Measurements from ENCODE around the gene ANXA9.

Gene ANXA9

GRCh38 chr1:150999926-151000325, 17.8 kb downstream of the ANXA9 start:
- Histone ChIP-seq H2AFZ (ENCODE audit: low read length) (no peak overlapping the region), H3K4me1 (ENCODE audit: insufficient read depth, low read length, severe bottlenecking) (peaks cover 10% of the 10 kb centered on the region), H3K9ac (ENCODE audit: low read length) (no peak overlapping the region), H3K36me3 (ENCODE audit: insufficient read depth, low read length) (no peaks in the 10 kb centered on the region; the same call in 1 of the 2 replicates), H3K9me3 (ENCODE audit: low read length) (no peaks in the 10 kb centered on the region), H3K79me2 (ENCODE audit: insufficient read depth, low read length) (no peaks in the 10 kb centered on the region), H3K4me2 (ENCODE audit: low read length) (no peak overlapping the region), H3F3A (ENCODE audit: insufficient read depth, low read length) (no peaks in the 10 kb centered on the region), H4K20me1 (ENCODE audit: insufficient read depth, low read length) (no peaks in the 10 kb centered on the region), H3K9me2 (ENCODE audit: low read depth, low read length) (no peaks in the 10 kb centered on the region), H3K27ac (ENCODE audit: low read depth, low read length, poor library complexity, severe bottlenecking) (no peak overlapping the region), H3K27me3 (ENCODE audit: insufficient read depth, low read length) (no peaks in the 10 kb centered on the region), H3K4me3 (ENCODE audit: low read depth, low read length, poor library complexity, severe bottlenecking) (no peak overlapping the region)
- TF ChIP-seq CTCF (IDR thresholded peaks at IDR 0.05; ENCODE audit: low read length) (no peak), EZH2 (IDR thresholded peaks at IDR 0.05; ENCODE audit: borderline replicate concordance, low read length) (no peak)

GRCh38 chr1:151000408-151000807, 18.3 kb downstream of the ANXA9 start:
- H3K27ac ChIP-seq (ENCODE audit: low read depth, low read length, poor library complexity, severe bottlenecking) = no peak overlapping the region
- H3K4me2 ChIP-seq (ENCODE audit: low read length) = no peak overlapping the region
- H3K4me3 ChIP-seq (ENCODE audit: low read depth, low read length, poor library complexity, severe bottlenecking) = no peak overlapping the region
- no peaks in the 10 kb centered on the region for H4K20me1 ChIP-seq (ENCODE audit: insufficient read depth, low read length)
- H3F3A ChIP-seq (ENCODE audit: insufficient read depth, low read length) = no peaks in the 10 kb centered on the region
- no peaks in the 10 kb centered on the region; the same call in 1 of the 2 replicates for H3K36me3 ChIP-seq (ENCODE audit: insufficient read depth, low read length)
- no peak overlapping the region for H3K9ac ChIP-seq (ENCODE audit: low read length)
- H3K9me3 ChIP-seq (ENCODE audit: low read length) = no peaks in the 10 kb centered on the region
- H3K79me2 ChIP-seq (ENCODE audit: insufficient read depth, low read length) = no peaks in the 10 kb centered on the region
- peaks cover 12% of the 10 kb centered on the region for H3K4me1 ChIP-seq (ENCODE audit: insufficient read depth, low read length, severe bottlenecking)
- no peak overlapping the region for H2AFZ ChIP-seq (ENCODE audit: low read length)
- no peak for TF ChIP-seq CTCF (IDR thresholded peaks at IDR 0.05; ENCODE audit: low read length)
- TF ChIP-seq EZH2 (IDR thresholded peaks at IDR 0.05; ENCODE audit: borderline replicate concordance, low read length) = no peak
- H3K27me3 ChIP-seq (ENCODE audit: insufficient read depth, low read length) = no peaks in the 10 kb centered on the region
- H3K9me2 ChIP-seq (ENCODE audit: low read depth, low read length) = no peaks in the 10 kb centered on the region

- no peak overlapping the region for H3K9ac ChIP-seq (ENCODE audit: low read length)
- no peaks in the 10 kb centered on the region for H3K9me2 ChIP-seq (ENCODE audit: low read depth, low read length)
- no peaks in the 10 kb centered on the region for H3K9me3 ChIP-seq (ENCODE audit: low read length)
- no peak overlapping the region for H2AFZ ChIP-seq (ENCODE audit: low read length)
- no peak overlapping the region for H3K4me3 ChIP-seq (ENCODE audit: low read depth, low read length, poor library complexity, severe bottlenecking)
- no peaks in the 10 kb centered on the region for H3K27me3 ChIP-seq (ENCODE audit: insufficient read depth, low read length)
- H3K27ac ChIP-seq (ENCODE audit: low read depth, low read length, poor library complexity, severe bottlenecking) = no peak overlapping the region
- no peaks in the 10 kb centered on the region for H3F3A ChIP-seq (ENCODE audit: insufficient read depth, low read length)
- peaks cover 18% of the 10 kb centered on the region for H3K4me1 ChIP-seq (ENCODE audit: insufficient read depth, low read length, severe bottlenecking)
- no peaks in the 10 kb centered on the region for H3K79me2 ChIP-seq (ENCODE audit: insufficient read depth, low read length)
- no peaks in the 10 kb centered on the region; the same call in 1 of the 2 replicates for H3K36me3 ChIP-seq (ENCODE audit: insufficient read depth, low read length)
- TF ChIP-seq EZH2 (IDR thresholded peaks at IDR 0.05; ENCODE audit: borderline replicate concordance, low read length) (no peak), CTCF (IDR thresholded peaks at IDR 0.05; ENCODE audit: low read length) (no peak)
- H3K4me2 ChIP-seq (ENCODE audit: low read length) = no peak overlapping the region
- no peaks in the 10 kb centered on the region for H4K20me1 ChIP-seq (ENCODE audit: insufficient read depth, low read length)
These were observed 19.5 kb downstream of the ANXA9 start for GRCh38 chr1:151001602-151002001.
